Activated T-cell treated with anti-CD3 and anti-CD28 coated beads, Interleukin-2, amount 50 U/mL, for 72 hours (primary cell): ENCODE measurements around the gene KRTAP1-5. TPM values are rescaled to one million over a fixed set of nuclear protein-coding genes. Genes with fewer than 3 reads are reported as not detected.
"Not testable (repeated sequence)": the region's sequence is repeated elsewhere in the genome, so short reads cannot be mapped to it uniquely, and the experiment has no call there.

Source experiments
- ATAC-seq, 2 donors: fragments of 150-1000 bp; cut with Tn5 transposase; replicated peaks in 1 of 2; 2 replicates each; pipeline ENCODE4 v1.10.0; 2021; ENCODE audit warnings: moderate library complexity in 2 of 2, mild to moderate bottlenecking in 1 of 2
- DNase-seq, 2 donors: peaks; one replicate each; pipeline ENCODE4 v3.0.0; 2021 to 2022; ENCODE audit warnings: mixed read lengths in 1 of 2
- H3K27ac Mint-ChIP-seq: one replicate; pipeline ENCODE4 v1.8.0; 2022; ENCODE audit warnings: mild to moderate bottlenecking, moderate library complexity, mixed read lengths
- H3K27me3 Mint-ChIP-seq: one replicate; pipeline ENCODE4 v1.8.0; 2022; ENCODE audit warnings: low read depth, mixed read lengths
- H3K36me3 Mint-ChIP-seq, 2 donors: one replicate each; pipeline ENCODE4 v1.8.0; 2022; ENCODE audit warnings: mixed read lengths in 2 of 2, mild to moderate bottlenecking in 1 of 2; ENCODE audit not compliant: insufficient read depth in 2 of 2
- H3K4me1 Mint-ChIP-seq: one replicate; pipeline ENCODE4 v1.8.0; 2022; ENCODE audit warnings: low read depth, mixed read lengths
- H3K4me3 Mint-ChIP-seq, 2 donors: one replicate each; pipeline ENCODE4 v1.8.0; 2022; ENCODE audit warnings: mild to moderate bottlenecking in 2 of 2, mixed read lengths in 2 of 2, moderate library complexity in 2 of 2
- H3K9me3 Mint-ChIP-seq, 2 donors: one replicate each; pipeline ENCODE4 v1.8.0; 2022; ENCODE audit warnings: mixed read lengths in 2 of 2
- total RNA-seq, 2 donors: library from RNA; stranded (reverse); gene quantifications; one replicate each; pipeline ENCODE4 v1.2.3, GENCODE V29; 2022

Gene KRTAP1-5, protein sequence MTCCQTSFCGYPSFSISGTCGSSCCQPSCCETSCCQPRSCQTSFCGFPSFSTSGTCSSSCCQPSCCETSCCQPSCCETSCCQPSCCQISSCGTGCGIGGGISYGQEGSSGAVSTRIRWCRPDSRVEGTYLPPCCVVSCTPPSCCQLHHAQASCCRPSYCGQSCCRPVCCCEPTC
- total RNA-seq = not detected

DNA sequence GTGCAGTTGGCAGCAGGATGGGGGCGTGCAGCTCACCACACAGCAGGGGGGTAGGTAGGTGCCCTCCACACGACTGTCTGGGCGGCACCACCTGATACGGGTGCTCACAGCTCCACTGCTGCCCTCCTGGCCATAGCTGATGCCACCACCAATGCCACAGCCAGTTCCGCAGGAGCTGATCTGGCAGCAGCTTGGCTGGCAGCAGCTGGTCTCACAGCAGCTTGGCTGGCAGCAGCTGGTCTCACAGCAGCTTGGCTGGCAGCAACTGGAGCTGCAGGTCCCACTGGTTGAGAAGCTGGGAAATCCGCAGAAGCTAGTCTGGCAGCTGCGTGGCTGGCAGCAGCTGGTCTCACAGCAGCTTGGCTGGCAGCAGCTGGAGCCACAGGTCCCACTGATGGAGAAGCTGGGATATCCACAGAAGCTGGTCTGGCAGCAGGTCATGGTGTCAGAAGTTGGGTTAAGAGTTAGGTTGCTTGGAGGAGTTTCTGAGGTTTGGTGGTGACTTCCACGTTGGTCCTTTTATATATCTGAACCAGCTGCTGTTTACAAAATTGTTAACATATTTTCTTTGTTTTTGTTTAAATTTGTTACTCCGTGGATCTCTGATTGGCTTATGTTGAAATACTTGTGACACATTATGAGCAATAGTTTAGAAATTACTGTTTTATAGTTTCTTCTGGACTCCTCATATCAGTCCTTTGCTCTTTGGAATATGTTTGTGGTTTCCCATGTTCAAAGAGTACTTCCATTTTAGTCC, at the start of gene KRTAP1-5:
KRTAP1-5 (minus strand) TSS at position 494 of the 757 bp plus-strand sequence; CDS start at position 441, 53 bp downstream.
- no peaks in the 10 kb centered on the region for H3K9me3 Mint-ChIP-seq
- H3K4me3 Mint-ChIP-seq = no peak within 1 kb of the TSS
- no peaks in the 10 kb centered on the region for H3K4me1 Mint-ChIP-seq
- H3K27me3 Mint-ChIP-seq = peaks cover 13% of the 10 kb centered on the region
- DNase-seq (no peak), ATAC-seq (no peak)
- H3K36me3 Mint-ChIP-seq = no peaks in the 10 kb centered on the region
- no peak within 1 kb of the TSS for H3K27ac Mint-ChIP-seq

DNA sequence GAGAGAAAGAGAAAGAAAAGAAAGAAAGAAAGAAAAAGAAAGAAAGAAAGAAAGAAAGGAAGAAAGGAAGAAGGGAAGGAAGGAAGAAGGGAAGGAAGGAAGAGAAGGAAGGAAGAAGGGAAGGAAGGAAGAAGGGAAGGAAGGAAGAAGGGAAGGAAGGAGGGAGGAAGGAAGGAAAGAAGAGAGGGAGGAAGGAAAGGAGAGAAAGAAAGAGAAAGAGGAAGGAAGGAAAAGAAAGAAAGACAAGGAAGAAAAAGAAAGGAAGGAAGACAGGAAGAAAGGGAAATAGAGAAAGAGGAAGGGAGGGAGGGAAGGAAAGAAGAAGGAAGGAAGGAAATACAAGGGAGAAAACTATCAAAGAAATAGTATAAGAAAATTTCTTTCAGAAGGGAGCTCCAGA, 49.8 kb upstream of the KRTAP1-5 start:
- DNase-seq (no peak), ATAC-seq (no peak)
- Mint-ChIP-seq H3K27me3 (peaks cover 32% of the 10 kb centered on the region), H3K9me3 (no peaks in the 10 kb centered on the region), H3K27ac (no peak overlapping the region), H3K4me3 (no peak overlapping the region), H3K36me3 (no peaks in the 10 kb centered on the region), H3K4me1 (no peaks in the 10 kb centered on the region)

DNA sequence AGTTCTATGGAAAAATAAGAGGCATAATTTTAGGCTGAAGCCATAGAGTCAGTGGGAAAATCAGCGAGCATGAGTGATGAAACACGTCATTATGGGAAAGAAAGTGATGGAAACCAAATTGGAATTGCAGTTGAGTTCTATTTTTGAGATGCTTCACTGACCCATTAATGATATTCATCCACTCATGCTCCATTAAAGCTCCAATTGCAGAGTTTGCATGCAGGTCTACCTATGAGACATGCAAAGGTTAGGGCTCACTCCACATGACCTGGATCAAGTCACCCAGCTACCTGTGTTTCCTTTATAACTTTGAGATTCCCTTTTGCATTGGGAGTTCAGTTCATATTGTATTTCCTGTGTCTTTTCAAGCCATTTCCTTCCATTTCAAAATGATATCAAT, 46.7 kb upstream of the KRTAP1-5 start:
- Mint-ChIP-seq H3K27me3 (peaks cover 22% of the 10 kb centered on the region), H3K9me3 (no peaks in the 10 kb centered on the region), H3K27ac (no peak overlapping the region), H3K4me1 (no peaks in the 10 kb centered on the region), H3K4me3 (no peak overlapping the region), H3K36me3 (no peaks in the 10 kb centered on the region)
- DNase-seq (no peak), ATAC-seq (no peak)

DNA sequence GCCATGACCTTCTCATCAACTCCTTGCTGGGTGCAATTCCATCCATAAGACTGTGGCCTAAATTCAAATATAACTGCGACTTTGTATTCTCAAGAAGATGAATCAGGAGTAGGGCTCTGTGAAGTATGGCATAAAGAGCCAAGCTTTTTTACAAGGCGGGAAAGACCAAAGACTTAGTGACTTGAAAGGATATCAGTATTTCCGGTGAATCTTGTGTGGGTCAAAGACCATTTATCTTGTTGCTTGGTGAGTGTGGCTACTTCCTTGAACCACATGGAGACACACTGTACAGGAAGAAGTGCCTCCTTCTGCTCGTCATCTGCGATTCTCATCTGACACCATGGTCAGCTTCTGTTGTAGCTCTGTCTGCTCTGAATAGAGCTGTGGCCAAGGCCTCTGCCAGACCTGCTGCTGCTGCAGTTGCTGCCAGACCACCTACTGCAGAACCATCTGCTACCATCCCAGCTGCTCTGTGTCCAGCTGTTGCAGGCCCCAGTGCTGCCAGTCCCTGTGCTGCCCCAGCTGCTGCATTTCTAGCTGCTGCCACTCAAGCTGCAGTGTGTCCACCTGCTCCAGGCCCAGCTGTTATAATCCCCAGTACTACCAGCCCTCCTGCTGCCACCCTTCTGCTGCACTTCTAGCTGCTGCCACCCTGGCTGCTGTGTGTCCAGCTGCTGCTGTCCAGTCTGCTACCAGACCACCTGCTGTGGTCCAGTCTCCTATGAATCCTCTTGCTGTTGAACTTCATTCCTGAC, 44.8 kb upstream of the KRTAP1-5 start:
- Mint-ChIP-seq H3K9me3 (no peaks in the 10 kb centered on the region), H3K4me3 (no peak overlapping the region), H3K4me1 (no peaks in the 10 kb centered on the region), H3K36me3 (no peaks in the 10 kb centered on the region), H3K27ac (no peak overlapping the region), H3K27me3 (peaks cover 22% of the 10 kb centered on the region)
- no peak for DNase-seq
- no peak for ATAC-seq

DNA sequence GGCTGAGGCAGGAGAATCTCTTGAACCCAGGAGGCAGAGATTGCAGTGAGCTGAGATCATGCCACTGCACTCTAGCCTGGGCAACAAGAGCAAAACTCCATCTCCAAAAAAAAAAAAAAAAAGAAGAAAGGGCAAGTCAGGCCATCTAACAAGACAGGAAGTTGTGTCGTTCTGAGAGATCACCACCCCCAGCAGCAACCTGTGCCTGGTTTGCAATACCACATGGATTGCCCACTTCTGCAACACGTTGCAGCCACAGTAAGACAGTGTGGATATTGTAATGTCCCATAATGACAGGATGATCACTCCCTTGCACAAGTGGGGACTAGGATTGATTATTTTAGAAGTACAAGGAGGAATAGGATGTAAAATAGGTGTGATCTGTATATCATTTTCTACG, 42.0 kb upstream of the KRTAP1-5 start:
- Mint-ChIP-seq H3K27ac (no peak overlapping the region), H3K36me3 (no peaks in the 10 kb centered on the region)

DNA sequence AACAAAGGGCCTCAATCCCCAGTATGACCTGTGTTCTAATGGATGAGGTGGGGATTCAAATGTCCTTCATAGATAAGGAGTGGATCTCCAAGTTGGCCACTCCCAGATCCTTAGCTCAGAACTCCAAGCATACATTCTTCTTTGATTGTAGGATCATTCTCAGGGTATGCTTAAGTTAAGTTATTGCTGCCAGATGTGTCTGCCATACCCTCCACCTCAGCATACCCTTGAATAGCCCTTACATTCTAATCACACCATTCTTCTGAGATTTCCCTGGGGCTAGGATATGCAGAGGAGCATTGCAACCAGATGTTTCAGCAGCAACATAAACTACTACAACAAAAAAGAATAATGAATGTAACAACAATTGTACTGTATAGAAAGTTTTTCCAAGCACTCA, 40.3 kb upstream of the KRTAP1-5 start:
- DNase-seq (no peak), ATAC-seq (no peak)
- Mint-ChIP-seq H3K27me3 (no peaks in the 10 kb centered on the region), H3K9me3 (no peaks in the 10 kb centered on the region), H3K4me3 (no peak overlapping the region), H3K27ac (no peak overlapping the region), H3K36me3 (no peaks in the 10 kb centered on the region), H3K4me1 (no peaks in the 10 kb centered on the region)

More for the DNA sequence above, 42.0 kb upstream of the KRTAP1-5 start:
- Mint-ChIP-seq H3K4me1 (no peaks in the 10 kb centered on the region), H3K9me3 (no peaks in the 10 kb centered on the region), H3K27me3 (no peaks in the 10 kb centered on the region), H3K4me3 (no peak overlapping the region)
- DNase-seq (no peak), ATAC-seq (no peak)

DNA sequence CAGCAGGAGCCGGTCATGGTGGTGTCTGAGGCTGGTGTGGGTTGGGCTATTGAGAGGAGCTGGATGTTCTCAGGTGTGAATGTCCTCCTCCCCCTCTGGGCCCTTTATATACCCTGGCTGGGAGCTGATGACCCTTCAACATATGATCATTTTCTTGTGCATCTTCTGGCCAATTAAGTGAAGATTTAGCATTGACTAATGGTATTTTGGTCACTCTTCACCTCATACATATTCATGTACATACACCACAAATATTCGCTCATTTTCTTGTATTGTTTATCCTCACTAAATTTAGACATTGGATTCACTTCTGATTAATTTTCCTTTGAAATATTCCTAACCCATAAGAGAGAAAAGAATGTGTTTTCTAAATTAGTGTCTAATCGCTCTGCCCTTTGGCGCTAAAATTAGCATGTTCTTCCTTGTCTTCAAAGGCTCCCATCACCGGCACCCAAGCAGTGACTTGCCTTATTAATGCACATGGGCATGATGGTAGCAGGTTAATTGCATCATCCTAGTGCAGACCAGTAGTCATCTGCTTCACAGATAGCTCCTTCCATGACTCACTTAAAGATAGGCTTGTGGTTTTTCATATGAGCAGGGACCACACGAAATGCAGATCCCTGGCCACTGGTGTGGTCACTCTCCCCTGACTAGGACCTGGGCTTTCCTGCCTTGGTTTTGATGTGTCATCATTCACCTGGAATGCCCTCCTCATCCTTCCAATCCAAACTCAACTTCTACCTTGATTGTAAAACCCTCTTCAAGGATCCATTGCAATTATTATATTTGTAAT, 39.0 kb upstream of the KRTAP1-5 start, which contains the start of gene KRTAP2-4:
KRTAP2-4 (minus strand) TSS at position 51 of the 796 bp plus-strand sequence; CDS start at position 17, 34 bp downstream.
- Mint-ChIP-seq H3K27me3 (peaks cover 8% of the 10 kb centered on the region), H3K4me1 (no peaks in the 10 kb centered on the region), H3K4me3 (no peak within 1 kb of the TSS), H3K36me3 (no peaks in the 10 kb centered on the region), H3K27ac (no peak within 1 kb of the TSS), H3K9me3 (no peaks in the 10 kb centered on the region)
- ATAC-seq = peak in 1 of 2 donors; percentile 52
- DNase-seq = no peak

DNA sequence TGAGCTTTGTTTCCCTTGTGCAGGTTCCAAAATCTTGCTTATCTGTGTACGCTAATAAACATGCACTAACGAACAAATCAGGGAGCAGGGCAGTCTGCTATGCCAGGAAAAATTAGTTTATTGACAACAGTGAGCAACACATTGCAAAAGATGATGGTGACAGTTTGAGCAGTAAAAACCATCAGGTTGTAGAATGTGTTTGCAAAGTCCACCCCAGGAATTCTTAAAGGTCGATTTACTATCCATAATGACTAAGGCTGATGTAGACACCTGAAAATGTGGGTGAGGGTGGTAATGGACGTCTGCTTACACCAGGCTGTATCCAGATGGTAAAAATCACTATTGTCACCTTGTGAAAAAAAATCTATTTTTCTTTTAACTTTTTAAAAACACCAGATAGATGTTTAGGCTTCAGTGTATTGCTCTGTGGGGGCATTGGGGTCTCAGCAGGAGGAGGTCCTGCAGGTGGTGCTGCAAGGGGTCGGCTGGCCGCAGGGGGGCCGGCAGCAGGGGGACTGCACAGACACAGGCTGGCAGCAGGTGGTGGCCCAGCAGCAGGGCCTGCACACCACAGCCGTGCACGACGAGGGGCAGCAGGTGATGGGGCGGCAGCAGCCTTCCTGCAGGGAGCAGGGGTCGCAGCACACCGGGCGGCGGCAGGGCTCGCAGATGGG, 38.1 kb upstream of the KRTAP1-5 start:
- H3K4me1 Mint-ChIP-seq, ATAC-seq, H3K36me3 Mint-ChIP-seq, H3K9me3 Mint-ChIP-seq, DNase-seq, H3K4me3 Mint-ChIP-seq, H3K27ac Mint-ChIP-seq: not testable (repeated sequence)
- H3K27me3 Mint-ChIP-seq = peaks cover 15% of the 10 kb centered on the region

DNA sequence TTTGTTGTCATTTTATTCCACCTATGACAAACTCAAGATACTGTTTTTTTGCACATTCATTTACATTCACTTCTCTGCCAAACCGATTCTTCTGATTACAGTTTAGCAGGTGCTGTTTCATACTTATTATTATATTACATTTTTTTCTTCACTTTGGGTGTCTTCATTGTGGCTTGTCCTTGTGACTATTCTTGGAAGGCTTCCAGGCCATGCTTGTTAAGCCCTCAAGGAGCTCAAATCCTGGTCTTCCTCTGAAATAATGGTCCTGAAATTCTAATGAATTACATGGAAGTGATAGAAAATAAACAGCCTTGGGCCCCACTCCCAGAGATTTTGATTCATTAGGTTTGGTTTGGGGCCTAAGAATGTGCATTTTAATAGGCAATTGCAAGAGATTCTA, 37.3 kb upstream of the KRTAP1-5 start:
- no peaks in the 10 kb centered on the region for H3K36me3 Mint-ChIP-seq
- H3K9me3 Mint-ChIP-seq = no peaks in the 10 kb centered on the region

DNA sequence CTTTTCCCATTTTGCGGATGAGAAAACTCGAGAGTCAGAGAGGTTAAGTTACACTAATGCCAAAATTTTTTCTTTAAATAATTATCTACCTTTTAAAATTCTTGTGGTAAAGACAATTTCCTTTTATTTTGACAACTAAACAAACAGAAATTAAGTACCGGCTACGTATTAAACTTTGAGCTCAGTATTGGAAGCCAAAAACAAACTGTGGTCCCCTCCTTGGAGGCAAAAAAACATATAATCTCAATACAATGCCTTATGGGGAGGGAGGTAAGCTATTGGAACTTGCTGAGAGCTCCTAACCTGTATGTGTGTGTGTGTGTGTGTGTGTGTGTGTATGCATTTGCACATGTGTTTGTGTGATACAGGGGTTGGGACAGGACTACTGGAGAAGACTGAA, 36.4 kb upstream of the KRTAP1-5 start:
- Mint-ChIP-seq H3K27ac (no peak overlapping the region), H3K27me3 (peaks cover 30% of the 10 kb centered on the region), H3K4me1 (no peaks in the 10 kb centered on the region), H3K9me3 (no peaks in the 10 kb centered on the region), H3K4me3 (no peak overlapping the region), H3K36me3 (no peaks in the 10 kb centered on the region)
- ATAC-seq (no peak), DNase-seq (no peak)

More for the DNA sequence above, 37.3 kb upstream of the KRTAP1-5 start:
- Mint-ChIP-seq H3K4me1 (no peaks in the 10 kb centered on the region), H3K4me3 (no peak overlapping the region), H3K27me3 (peaks cover 21% of the 10 kb centered on the region), H3K27ac (no peak overlapping the region)
- no peak for DNase-seq
- ATAC-seq = no peak

DNA sequence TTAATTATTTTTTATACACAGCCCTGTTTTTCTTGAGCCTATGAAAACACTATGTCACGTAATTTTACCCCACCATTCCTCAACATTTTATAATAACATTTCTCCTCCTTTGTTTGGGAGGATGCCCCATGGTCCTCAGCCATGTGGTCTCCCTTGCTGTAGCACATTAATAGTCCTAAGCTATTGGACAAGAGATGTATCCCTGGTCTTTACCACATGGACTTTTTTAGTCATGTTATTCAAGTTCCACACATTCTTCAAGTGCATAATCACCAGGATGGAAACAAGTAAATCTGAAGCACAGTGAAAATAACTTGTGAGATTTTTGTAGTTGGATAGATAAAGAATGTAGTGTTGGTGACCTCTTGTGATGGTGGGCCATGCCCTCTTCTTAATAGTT, 35.0 kb upstream of the KRTAP1-5 start:
- ATAC-seq = no peak
- peaks cover 41% of the 10 kb centered on the region for H3K27me3 Mint-ChIP-seq
- H3K27ac Mint-ChIP-seq = no peak overlapping the region
- no peak overlapping the region for H3K4me3 Mint-ChIP-seq
- no peak for DNase-seq
- no peaks in the 10 kb centered on the region for H3K9me3 Mint-ChIP-seq
- no peaks in the 10 kb centered on the region for H3K4me1 Mint-ChIP-seq
- no peaks in the 10 kb centered on the region for H3K36me3 Mint-ChIP-seq

DNA sequence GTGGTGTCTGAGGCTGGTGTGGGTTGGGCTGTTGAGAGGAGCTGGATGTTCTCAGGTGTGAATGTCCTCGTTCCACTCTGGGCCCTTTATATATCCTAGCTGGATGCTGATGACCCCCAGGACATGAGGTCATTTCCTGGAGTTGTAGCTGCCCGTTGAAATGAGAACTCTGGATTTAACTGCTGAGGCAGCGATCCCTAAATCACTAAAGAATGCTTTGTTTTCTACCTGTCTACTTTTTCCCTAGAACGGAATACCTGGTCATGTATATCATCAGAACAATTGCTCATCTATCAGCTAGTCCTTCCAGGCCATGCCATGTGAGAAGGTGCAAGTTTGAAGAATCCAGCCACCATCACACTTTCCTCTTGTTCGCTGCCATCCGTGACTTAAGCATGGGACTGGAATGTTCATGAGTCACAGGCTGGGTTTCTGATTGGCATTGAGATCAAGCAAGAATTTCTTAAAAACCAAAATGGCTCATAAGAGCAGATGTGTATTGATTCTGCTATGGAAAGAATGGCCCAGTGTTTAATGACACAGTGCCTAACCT, 33.1 kb upstream of the KRTAP1-5 start, which contains the start of gene KRTAP2-3:
KRTAP2-3 (minus strand) TSS at position 63 of the 553 bp plus-strand sequence. CDS start 64 bp downstream, outside the sequence.
- Mint-ChIP-seq H3K27ac (no peak within 1 kb of the TSS), H3K9me3 (no peaks in the 10 kb centered on the region), H3K36me3 (no peaks in the 10 kb centered on the region), H3K4me1 (no peaks in the 10 kb centered on the region), H3K4me3 (no peak within 1 kb of the TSS), H3K27me3 (peaks cover 41% of the 10 kb centered on the region)
- DNase-seq = no peak
- ATAC-seq = no peak
